Adrenal gland (tissue), 12 donors: ENCODE data around the gene PPP2R2C. TPM values are rescaled to one million over a fixed set of nuclear protein-coding genes. Genes with fewer than 3 reads are reported as not detected.

Experiments
- DNase-seq, 7 donors: peaks; one replicate each; pipeline ENCODE4 v3.0.0-alpha.2; 2019 to 2020
- H3K27ac ChIP-seq, 5 donors: fragments of 200-600 bp; sonication (generic) in 4 of 5; 1 replicate in 3 of 5; 2 replicates in 2 of 5; pipeline versions ENCODE4 v1.5.1 to v1.8.0; 2016 to 2020; ENCODE audit warnings: mild to moderate bottlenecking in 1 of 5
- H3K27me3 ChIP-seq: fragments of 200-600 bp; 2 replicates; pipeline ENCODE4 v1.8.0; 2021
- H3K36me3 ChIP-seq, 2 donors: fragments of 200-600 bp; replicated peaks in 1 of 2; 1 replicate in 1 of 2; 2 replicates in 1 of 2; pipeline versions ENCODE4 v1.5.1 to v1.8.0; 2018 to 2022
- H3K4me1 ChIP-seq, 2 donors: fragments of 200-600 bp; replicated peaks in 1 of 2; 1 replicate in 1 of 2; 2 replicates in 1 of 2; pipeline versions ENCODE4 v1.5.1 to v1.8.0; 2018 to 2021
- H3K4me3 ChIP-seq, 4 donors: fragments of 200-600 bp; sonication (generic) in 3 of 4; one replicate each; pipeline ENCODE4 v1.5.1; 2016 to 2018
- H3K9me3 ChIP-seq, 3 donors: fragments of 200-600 bp; sonication (generic) in 1 of 3; replicated peaks in 1 of 3; 1 replicate in 2 of 3; 2 replicates in 1 of 3; pipeline versions ENCODE4 v1.5.1 to v1.8.0; 2016 to 2021
- POLR2A ChIP-seq, 2 donors: fragments of 450-650 bp; IDR thresholded peaks; one replicate each; pipeline ENCODE4 v1.6.1; 2017; ENCODE audit warnings: antibody characterized with exemption in 2 of 2, mild to moderate bottlenecking in 2 of 2, moderate library complexity in 1 of 2
- WGBS, 4 donors: extraction: QIAGEN DNeasy Blood & Tissue Kit in 2 of 4; methylation state at CpG; one replicate each; pipeline versions ENCODE4 v1.1.5 to v1.1.7; 2013 to 2017; 5-methylcytosine and 5-hydroxymethylcytosine counted together
- intact Hi-C, 2 donors: fragments of 100-400 bp; cut with DNase I; formaldehyde crosslinking; loops; one replicate each; pipeline versions ENCODE4 v1.14.1 to v1.15.0; 2022 to 2023
- polyA plus RNA-seq, 3 donors: library from polyadenylated mRNA; stranded (reverse); fragments of 200-250 nt in 2 of 3; fragments of 350-450 nt in 1 of 3; fragmentation: Illumina TruSeq in 1 of 3; extraction: RNeasy Lipid Tissue Mini Kit (QIAGEN cat#74804) in 1 of 3; gene quantifications; one replicate each; pipeline ENCODE4 v1.2.3, GENCODE V29; 2013 to 2014
- total RNA-seq, 9 donors: library from RNA; depleted of rRNA in 4 of 9; stranded (reverse); fragments of >200 nt in 4 of 9; fragments of 120-200 nt in 1 of 9; fragmentation: NEBNext Ultra II Directional in 1 of 9; extraction: Animal tissue kit (Norgen Biotek cat#: 25700) in 1 of 9; gene quantifications; one replicate each; pipeline versions ENCODE4 v1.1.0 to v1.2.4, GENCODE V29; 2013 to 2023
- TF ChIP-seq, protein P1 (sequence below), 6 experiments: fragments of 450-650 bp in 4 of 6; fragments of 200-600 bp in 2 of 6; sonication (generic) in 1 of 6; IDR thresholded peaks; 1 replicate in 5 of 6; 2 replicates in 1 of 6; pipeline versions ENCODE4 v1.5.1 to v1.8.0; 2016 to 2021; ENCODE audit warnings: antibody characterized with exemption in 6 of 6, mild to moderate bottlenecking in 2 of 6, moderate library complexity in 1 of 6
- donor health status: healthy with polysubstance abuse.
- donor health status: Bipolar disorder and iron deficiency.
- donor health status: DM: yes; HTN: yes; CAD: no.
- donor health status: DM: no; HTN: no; CAD: no.
- donor health status: DM: no; HTN: no; CAD: no.
- donor health status: DM: yes; HTN: yes; CAD: no.

PPP2R2C gene
- total and polyA plus RNA-seq, 12 donors, result 0.17 to 7.2 (median 2.0) TPM; not detected in 3

DNA sequence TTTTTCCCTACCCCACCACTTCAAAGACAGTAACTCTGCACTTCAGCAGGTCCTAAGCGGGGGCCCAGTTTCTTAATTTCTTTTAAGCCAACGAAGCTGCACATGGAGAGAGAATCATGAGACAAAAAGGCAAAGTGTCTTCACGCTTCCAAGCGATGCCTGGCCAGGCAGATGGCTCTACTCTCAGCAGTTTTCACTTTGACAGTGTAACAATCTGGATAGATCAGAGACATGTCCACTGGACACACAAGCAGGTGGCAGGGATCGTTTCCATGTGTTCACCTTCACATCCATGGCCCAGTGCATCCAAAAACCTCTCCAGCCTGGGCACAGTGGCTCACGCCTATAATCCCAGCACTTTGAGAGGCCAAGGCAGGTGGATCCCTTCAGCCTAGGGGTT is 27.8 kb downstream of the PPP2R2C start:
- no peak for DNase-seq
- no peak overlapping the region for H3K27ac ChIP-seq
- 83 to 87% (median 86%) methylated on average over 4 to 6 of the region's 6 CpGs for WGBS, 4 donors
- no peaks in the 10 kb centered on the region for H3K4me1 ChIP-seq
- H3K27me3 ChIP-seq, result peaks cover 11% of the 10 kb centered on the region
- intact Hi-C loops, result no loop called here
- no peaks in the 10 kb centered on the region for H3K9me3 ChIP-seq
- TF ChIP-seq, protein P1, sequence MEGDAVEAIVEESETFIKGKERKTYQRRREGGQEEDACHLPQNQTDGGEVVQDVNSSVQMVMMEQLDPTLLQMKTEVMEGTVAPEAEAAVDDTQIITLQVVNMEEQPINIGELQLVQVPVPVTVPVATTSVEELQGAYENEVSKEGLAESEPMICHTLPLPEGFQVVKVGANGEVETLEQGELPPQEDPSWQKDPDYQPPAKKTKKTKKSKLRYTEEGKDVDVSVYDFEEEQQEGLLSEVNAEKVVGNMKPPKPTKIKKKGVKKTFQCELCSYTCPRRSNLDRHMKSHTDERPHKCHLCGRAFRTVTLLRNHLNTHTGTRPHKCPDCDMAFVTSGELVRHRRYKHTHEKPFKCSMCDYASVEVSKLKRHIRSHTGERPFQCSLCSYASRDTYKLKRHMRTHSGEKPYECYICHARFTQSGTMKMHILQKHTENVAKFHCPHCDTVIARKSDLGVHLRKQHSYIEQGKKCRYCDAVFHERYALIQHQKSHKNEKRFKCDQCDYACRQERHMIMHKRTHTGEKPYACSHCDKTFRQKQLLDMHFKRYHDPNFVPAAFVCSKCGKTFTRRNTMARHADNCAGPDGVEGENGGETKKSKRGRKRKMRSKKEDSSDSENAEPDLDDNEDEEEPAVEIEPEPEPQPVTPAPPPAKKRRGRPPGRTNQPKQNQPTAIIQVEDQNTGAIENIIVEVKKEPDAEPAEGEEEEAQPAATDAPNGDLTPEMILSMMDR (IDR thresholded peaks at IDR 0.05), result no peak
- no peak for TF ChIP-seq POLR2A (IDR thresholded peaks at IDR 0.05)
- H3K36me3 ChIP-seq, result no peaks in the 10 kb centered on the region
- H3K4me3 ChIP-seq, result no peak overlapping the region

GRCh38 chr4:6443035-6444023 is 29.1 kb downstream of the PPP2R2C start:
- no peak overlapping the region for H3K27ac ChIP-seq
- 70 to 77% (median 74%) methylated on average over 10 to 21 of the region's 21 CpGs for WGBS, 4 donors
- H3K9me3 ChIP-seq, result no peaks in the 10 kb centered on the region
- no peaks in the 10 kb centered on the region for H3K36me3 ChIP-seq
- DNase-seq, result peak in 1 of 7 donors; percentile 56
- H3K27me3 ChIP-seq, result peaks cover 11% of the 10 kb centered on the region
- H3K4me3 ChIP-seq, result no peak overlapping the region
- intact Hi-C loops, result no loop called here
- no peak for TF ChIP-seq POLR2A (IDR thresholded peaks at IDR 0.05)
- TF ChIP-seq, protein P1 (IDR thresholded peaks at IDR 0.05), result no peak
- H3K4me1 ChIP-seq, result peaks cover 0 to 9% of the 10 kb centered on the region in 2 donors

GRCh38 chr4:6442555-6442954 is 29.9 kb downstream of the PPP2R2C start:
- Histone ChIP-seq H3K36me3 (no peaks in the 10 kb centered on the region), H3K4me3 (no peak overlapping the region), H3K4me1 (peaks cover 0 to 10% of the 10 kb centered on the region in 2 donors), H3K9me3 (no peaks in the 10 kb centered on the region), H3K27me3 (peaks cover 11% of the 10 kb centered on the region), H3K27ac (no peak overlapping the region)
- TF ChIP-seq, protein P1 (IDR thresholded peaks at IDR 0.05), result no peak
- no peak for TF ChIP-seq POLR2A (IDR thresholded peaks at IDR 0.05)
- DNase-seq, result no peak
- 85 to 93% (median 88%) methylated on average over 8 of the region's 8 CpGs for WGBS, 4 donors
- intact Hi-C loops, result no loop called here

DNA sequence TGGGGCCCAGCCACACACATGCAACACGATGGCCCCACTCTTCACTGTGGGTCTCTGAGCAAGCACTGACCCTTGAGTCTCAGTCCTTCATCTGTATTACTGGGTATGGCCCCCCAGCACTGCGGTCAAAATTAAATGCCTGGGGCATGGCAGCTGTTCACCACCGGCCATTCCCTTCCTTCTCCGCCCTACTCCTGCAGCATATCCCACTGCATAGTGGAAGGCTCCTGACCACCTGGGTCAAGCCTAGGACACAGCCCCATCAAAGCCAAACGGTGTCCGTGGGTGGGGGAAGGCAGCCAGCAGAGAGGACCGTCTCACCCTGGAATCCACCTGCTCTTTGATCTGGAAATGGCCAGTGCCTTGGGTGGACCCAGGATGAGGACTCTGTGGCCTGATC is 30.7 kb downstream of the PPP2R2C start:
- DNase-seq, result no peak
- peaks cover 11% of the 10 kb centered on the region for H3K27me3 ChIP-seq
- no peak overlapping the region for H3K4me3 ChIP-seq
- H3K9me3 ChIP-seq, result no peaks in the 10 kb centered on the region
- 84 to 93% (median 86%) methylated on average over 3 to 7 of the region's 7 CpGs for whole genome bisulfite sequencing, 4 donors
- intact Hi-C loops, result no loop called here
- no peaks in the 10 kb centered on the region for H3K36me3 ChIP-seq
- H3K4me1 ChIP-seq, result peaks cover 0 to 10% of the 10 kb centered on the region in 2 donors
- no peak overlapping the region for H3K27ac ChIP-seq
- no peak for TF ChIP-seq POLR2A (IDR thresholded peaks at IDR 0.05)
